ENCODE results near the gene CDH12. TPM values are rescaled to one million over a fixed set of nuclear protein-coding genes. Genes with fewer than 3 reads are reported as not detected.

The CDH12 gene
- total and polyA plus RNA-seq, 7 donors: 0.04 TPM; not detected in 6

- TF ChIP-seq POLR2A (IDR thresholded peaks at IDR 0.05) (no peak), EP300 (IDR thresholded peaks at IDR 0.05) (no peak), POLR2AphosphoS5 (IDR thresholded peaks at IDR 0.05) (no peak)
- TF ChIP-seq, protein P1, sequence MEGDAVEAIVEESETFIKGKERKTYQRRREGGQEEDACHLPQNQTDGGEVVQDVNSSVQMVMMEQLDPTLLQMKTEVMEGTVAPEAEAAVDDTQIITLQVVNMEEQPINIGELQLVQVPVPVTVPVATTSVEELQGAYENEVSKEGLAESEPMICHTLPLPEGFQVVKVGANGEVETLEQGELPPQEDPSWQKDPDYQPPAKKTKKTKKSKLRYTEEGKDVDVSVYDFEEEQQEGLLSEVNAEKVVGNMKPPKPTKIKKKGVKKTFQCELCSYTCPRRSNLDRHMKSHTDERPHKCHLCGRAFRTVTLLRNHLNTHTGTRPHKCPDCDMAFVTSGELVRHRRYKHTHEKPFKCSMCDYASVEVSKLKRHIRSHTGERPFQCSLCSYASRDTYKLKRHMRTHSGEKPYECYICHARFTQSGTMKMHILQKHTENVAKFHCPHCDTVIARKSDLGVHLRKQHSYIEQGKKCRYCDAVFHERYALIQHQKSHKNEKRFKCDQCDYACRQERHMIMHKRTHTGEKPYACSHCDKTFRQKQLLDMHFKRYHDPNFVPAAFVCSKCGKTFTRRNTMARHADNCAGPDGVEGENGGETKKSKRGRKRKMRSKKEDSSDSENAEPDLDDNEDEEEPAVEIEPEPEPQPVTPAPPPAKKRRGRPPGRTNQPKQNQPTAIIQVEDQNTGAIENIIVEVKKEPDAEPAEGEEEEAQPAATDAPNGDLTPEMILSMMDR (IDR thresholded peaks at IDR 0.05): no peak
- Histone ChIP-seq H3K4me1 (no peaks in the 10 kb centered on the region), H3K4me3 (no peak overlapping the region), H3K9me3 (no peaks in the 10 kb centered on the region), H3K27me3 (no peaks in the 10 kb centered on the region), H3K36me3 (no peaks in the 10 kb centered on the region), H3K27ac (no peak overlapping the region)
- no peak for DNase-seq
- intact Hi-C loops (cut with DNase I): no loop called here
- 56 to 59% methylated on average over 6 of the region's 6 CpGs for WGBS, 2 donors
Measured at GRCh38 chr5:21831145-21831787, 1021.9 kb downstream of the CDH12 start.

GRCh38 chr5:21826884-21827283 lies 1026.3 kb downstream of the CDH12 start:
- Histone ChIP-seq H3K27ac (no peak overlapping the region), H3K4me3 (no peak overlapping the region), H3K27me3 (no peaks in the 10 kb centered on the region), H3K9me3 (no peaks in the 10 kb centered on the region), H3K36me3 (no peaks in the 10 kb centered on the region), H3K4me1 (no peaks in the 10 kb centered on the region)
- TF ChIP-seq EP300 (IDR thresholded peaks at IDR 0.05) (no peak), POLR2A (IDR thresholded peaks at IDR 0.05) (no peak), POLR2AphosphoS5 (IDR thresholded peaks at IDR 0.05) (no peak)
- TF ChIP-seq, protein P1 (IDR thresholded peaks at IDR 0.05): no peak
- intact Hi-C loops (cut with DNase I): no loop called here
- 80 to 86% methylated on average over 1 of the region's 1 CpG for WGBS, 2 donors
- no peak for DNase-seq

DNA sequence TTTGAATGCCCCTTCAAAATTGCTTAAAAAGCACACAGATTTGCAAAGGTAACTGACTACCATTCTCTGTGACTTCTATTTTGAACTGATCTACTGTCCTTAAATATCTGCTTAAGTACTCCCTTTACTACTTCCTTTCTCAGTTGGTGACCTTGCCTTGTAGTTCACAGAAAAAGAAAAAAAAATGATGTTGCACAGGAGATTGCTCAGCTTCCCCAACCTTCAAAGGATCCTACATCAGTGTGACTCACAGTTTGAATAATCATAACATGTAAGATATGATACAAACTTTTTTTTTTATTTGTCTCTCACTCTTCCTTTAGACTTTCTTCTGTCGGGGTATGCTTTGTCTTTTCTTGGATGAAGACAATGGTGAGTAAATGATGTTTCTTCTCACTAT lies 1029.6 kb downstream of the CDH12 start:
- no peak overlapping the region for H3K4me3 ChIP-seq
- TF ChIP-seq POLR2A (IDR thresholded peaks at IDR 0.05) (no peak), EP300 (IDR thresholded peaks at IDR 0.05) (no peak), POLR2AphosphoS5 (IDR thresholded peaks at IDR 0.05) (no peak)
- TF ChIP-seq, protein P1 (IDR thresholded peaks at IDR 0.05): no peak

GRCh38 chr5:21823076-21823574 lies 1030.0 kb downstream of the CDH12 start:
- intact Hi-C loops (cut with DNase I): no loop called here
- Histone ChIP-seq H3K9me3 (no peaks in the 10 kb centered on the region), H3K4me1 (no peaks in the 10 kb centered on the region), H3K36me3 (no peaks in the 10 kb centered on the region), H3K27ac (no peak overlapping the region), H3K4me3 (no peak overlapping the region), H3K27me3 (no peaks in the 10 kb centered on the region)
- WGBS, 2 donors: 59 to 81% methylated on average over 2 of the region's 2 CpGs
- TF ChIP-seq POLR2A (IDR thresholded peaks at IDR 0.05): no peak
- TF ChIP-seq EP300 (IDR thresholded peaks at IDR 0.05): no peak
- TF ChIP-seq, protein P1 (IDR thresholded peaks at IDR 0.05): no peak
- no peak for TF ChIP-seq POLR2AphosphoS5 (IDR thresholded peaks at IDR 0.05)
- no peak for DNase-seq

More for the DNA sequence above, 1029.6 kb downstream of the CDH12 start:
- Histone ChIP-seq H3K4me1 (no peaks in the 10 kb centered on the region), H3K36me3 (no peaks in the 10 kb centered on the region), H3K9me3 (no peaks in the 10 kb centered on the region), H3K27ac (no peak overlapping the region), H3K27me3 (no peaks in the 10 kb centered on the region)
- 78 to 82% methylated on average over 1 of the region's 1 CpG for WGBS, 2 donors
- intact Hi-C loops (cut with DNase I): no loop called here
- DNase-seq: no peak

GRCh38 chr5:21820527-21820926 lies 1032.6 kb downstream of the CDH12 start:
- no peaks in the 10 kb centered on the region for H3K27me3 ChIP-seq
- no peaks in the 10 kb centered on the region for H3K9me3 ChIP-seq
- 15 to 53% methylated on average over 5 of the region's 5 CpGs for WGBS, 2 donors

More at GRCh38 chr5:21820527-21820926, 1032.6 kb downstream of the CDH12 start:
- H3K36me3 ChIP-seq: no peaks in the 10 kb centered on the region
- TF ChIP-seq, protein P1 (IDR thresholded peaks at IDR 0.05): no peak
- TF ChIP-seq POLR2A (IDR thresholded peaks at IDR 0.05) (no peak), EP300 (IDR thresholded peaks at IDR 0.05) (no peak), POLR2AphosphoS5 (IDR thresholded peaks at IDR 0.05) (no peak)
- no peak for DNase-seq
- H3K27ac ChIP-seq: no peak overlapping the region
- no peaks in the 10 kb centered on the region for H3K4me1 ChIP-seq
- intact Hi-C loops (cut with DNase I): no loop called here
- H3K4me3 ChIP-seq: no peak overlapping the region
